ENCODE data around the gene STOML2. TPM values are rescaled to one million over a fixed set of nuclear protein-coding genes. Genes with fewer than 3 reads are reported as not detected.
A peak's percentile ranks its signal among the peaks of the same experiment; 100 is the strongest.

Gene STOML2
- total and polyA plus RNA-seq, 2 donors (not counting 3 experiments of a cell fraction or from before 2014, with no cell fraction given): 144 to 187 TPM

DNA sequence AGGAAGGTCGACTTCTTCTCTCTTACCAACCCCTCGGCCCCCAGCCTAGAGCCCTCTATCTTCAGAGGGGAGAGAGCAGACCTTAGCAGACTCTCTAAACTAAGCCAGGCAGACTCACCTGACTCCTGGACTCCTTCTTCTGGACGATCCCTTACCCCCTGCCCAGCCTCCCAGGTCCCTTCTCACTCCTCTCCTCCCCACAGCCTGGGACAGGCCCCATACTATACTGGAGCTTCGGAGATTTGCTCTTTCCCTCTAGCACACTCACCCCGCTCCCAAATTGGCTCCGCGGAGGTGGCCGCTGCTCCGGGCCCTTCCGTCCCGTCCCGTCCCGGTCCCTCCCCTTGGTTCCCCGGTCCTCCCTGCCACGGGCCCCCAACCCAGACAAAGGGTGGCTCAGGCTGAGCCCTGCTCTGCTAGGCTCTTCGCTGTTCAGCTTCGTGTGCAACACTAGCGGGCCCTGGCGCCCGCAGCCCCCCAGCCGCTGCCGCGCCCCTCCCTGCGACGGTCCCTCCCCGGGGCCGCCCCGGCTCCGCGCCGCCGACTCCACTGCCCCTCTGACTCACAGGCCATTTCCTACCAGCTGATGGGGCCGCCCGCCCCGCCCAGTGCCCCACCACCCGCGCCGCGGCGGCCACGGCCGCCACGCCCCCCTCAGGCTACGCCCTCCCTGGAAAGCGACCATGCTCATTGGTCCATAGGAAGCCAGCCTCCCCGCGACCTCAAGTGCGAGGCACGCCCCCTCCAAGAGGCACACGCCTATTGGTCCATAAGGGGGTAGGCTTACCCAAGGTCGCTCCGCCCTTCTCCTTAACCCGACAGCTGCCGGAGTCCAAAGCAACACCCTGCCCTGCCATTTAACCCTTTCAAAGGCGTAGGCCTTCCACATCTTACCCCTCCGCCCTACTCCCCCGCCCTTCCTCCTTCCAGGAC is 8.3 kb upstream of the STOML2 start:
- Histone ChIP-seq H3K9ac (replicated peaks; ENCODE audit: extremely low read depth, insufficient read depth, low read length) (peak overlapping the region; percentile 87), H3K9me1 (replicated peaks; ENCODE audit: control insufficient read depth, extremely low read depth, insufficient read depth, low read length) (no peaks in the 10 kb centered on the region), H3K27ac (ENCODE audit: insufficient read depth, low read depth, low read length) (peak overlapping the region; percentile 92), H3K4me3 (replicated peaks in 1 of 3; ENCODE audit: insufficient read depth in 1 of 3, low read depth in 1 of 3, low read length in 3 of 3) (peak overlapping the region; percentile 45 to 85 (median 60)), H3K27me3 (ENCODE audit: control insufficient read depth in 2 of 2, insufficient read depth in 2 of 2, low read length in 2 of 2) (no peaks in the 10 kb centered on the region), H3K36me3 (ENCODE audit: control insufficient read depth in 2 of 2, extremely low read depth in 1 of 2, insufficient read depth in 2 of 2, low read length in 2 of 2) (peaks cover 3 to 20% of the 10 kb centered on the region in 2 experiments), H3K9me3 (replicated peaks; ENCODE audit: control insufficient read depth, insufficient read depth, low read length) (no peaks in the 10 kb centered on the region), H3K4me2 (ENCODE audit: insufficient read depth, low read length) (peak overlapping the region; percentile 76), H3K4me1 (ENCODE audit: control insufficient read depth, extremely low read depth, insufficient read depth, low read length) (peaks cover 47% of the 10 kb centered on the region), H2AFZ (ENCODE audit: low read depth, low read length) (peak overlapping the region; percentile 18), H4K20me1 (replicated peaks; ENCODE audit: control insufficient read depth, extremely low read depth, insufficient read depth, low read length) (no peaks in the 10 kb centered on the region), H3K79me2 (ENCODE audit: control insufficient read depth, insufficient read depth, low read length) (peaks cover 30% of the 10 kb centered on the region)
- FAIRE-seq (peak; percentile 99), DNase-seq (ENCODE audit: low read depth, low spot score) (peak; percentile 98)
- intact Hi-C loops (cut with micrococcal nuclease): loop anchor here (1.0 to 5.0 kb wide), 6 partner anchors 8 to 491 kb away; partner anchors contain the start of genes DNAJB5, PIGO and STOML2
- POLR2A ChIA-PET: interaction anchor here (0.8 to 1.7 kb wide), 3 partner anchors 8 to 39 kb away, joined by 3 to 8 read pairs (median 6); partner anchors contain the start of genes STOML2 and VCP
- dilution Hi-C loops (cut with MboI; ENCODE audit: extremely low pct_ligation_motif_present, low sequenced_read_pairs): no loop called here
- no TSS peak for BruUV-seq (replicated peaks)
- CTCF ChIA-PET: interaction anchor here (0.8 to 2.7 kb wide), 4 partner anchors 15 to 351 kb away, joined by 3 to 10 read pairs (median 4); partner anchors contain the start of gene PIGO
- peak; percentile 72 for TF ChIP-seq POLR2A (IDR thresholded peaks at IDR 0.05; ENCODE audit: low read depth, low read length)
- TF ChIP-seq POLR2AphosphoS5 (IDR thresholded peaks at IDR 0.05; ENCODE audit: insufficient read depth, low read depth, low read length): peak; percentile 90
- TF ChIP-seq EZH2 (IDR thresholded peaks at IDR 0.05; ENCODE audit: borderline replicate concordance, low read depth, low read length, severe bottlenecking): no peak
- no peak for TF ChIP-seq GATA2 (IDR thresholded peaks at IDR 0.05; ENCODE audit: insufficient read depth, insufficient read length, low read depth, low read length)
- TF ChIP-seq, protein P1, sequence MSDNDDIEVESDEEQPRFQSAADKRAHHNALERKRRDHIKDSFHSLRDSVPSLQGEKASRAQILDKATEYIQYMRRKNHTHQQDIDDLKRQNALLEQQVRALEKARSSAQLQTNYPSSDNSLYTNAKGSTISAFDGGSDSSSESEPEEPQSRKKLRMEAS (IDR thresholded peaks at IDR 0.05; ENCODE audit: insufficient read depth, insufficient read length): no peak
- no peak for TF ChIP-seq JUN (IDR thresholded peaks at IDR 0.05; ENCODE audit: borderline replicate concordance, insufficient read depth, insufficient read length, low read depth)
- peak; percentile 70 for TF ChIP-seq FOS (IDR thresholded peaks at IDR 0.05; ENCODE audit: borderline replicate concordance, insufficient read depth, low read length)
- no peak for TF ChIP-seq MYC (IDR thresholded peaks at IDR 0.05; ENCODE audit: low read depth, low read length)

Data from endothelial cell of umbilical vein (primary cell).